Measurements from ENCODE around the gene LEF1. TPM values are rescaled to one million over a fixed set of nuclear protein-coding genes. Genes with fewer than 3 reads are reported as not detected.
"Not testable (repeated sequence)": the region's sequence is repeated elsewhere in the genome, so short reads cannot be mapped to it uniquely, and the experiment has no call there.

LEF1 gene
- total and polyA plus RNA-seq, 4 donors = 0.15 to 19.1 (median 3.1) TPM

DNA sequence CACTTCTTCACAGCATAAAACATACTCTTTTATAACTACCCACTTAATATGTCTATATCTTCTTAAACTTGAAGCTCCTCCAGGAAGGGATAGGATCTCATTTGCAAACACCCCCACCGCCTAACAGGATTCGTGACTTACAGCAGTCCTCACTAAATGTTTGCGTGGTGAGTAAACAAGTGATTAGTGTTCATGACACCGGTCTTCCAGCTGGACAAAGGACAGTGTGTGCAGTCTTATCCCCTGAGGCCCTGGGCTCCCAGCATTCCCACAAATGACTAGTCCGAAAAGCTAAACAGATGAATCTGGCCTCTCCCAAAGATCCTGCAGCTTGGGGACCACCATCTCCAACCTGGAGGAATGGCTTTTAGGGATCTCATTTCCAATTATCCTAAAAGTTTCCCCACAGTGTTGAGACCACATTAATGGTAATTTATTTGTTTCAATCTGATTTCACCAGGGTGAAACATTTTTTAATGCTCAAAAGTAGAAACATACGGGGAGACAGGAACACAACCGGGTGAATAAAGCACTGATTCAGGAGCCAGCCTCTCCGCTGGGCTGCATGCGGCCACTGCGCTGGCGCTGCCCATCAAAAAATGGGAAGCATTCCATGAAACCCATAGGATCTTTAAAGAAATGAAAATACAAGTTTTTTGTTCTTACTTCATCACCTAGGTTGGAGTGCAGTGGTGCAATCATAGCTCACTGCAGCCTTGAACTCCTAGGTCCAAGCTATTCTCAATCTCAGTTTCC lies 109.9 kb downstream of the LEF1 start:
- H3K4me3 ChIP-seq (ENCODE audit: low read length in 2 of 2) = no peak overlapping the region
- no peak for ATAC-seq (ENCODE audit: low FRiP score)
- DNase-seq = no peak
- no peak overlapping the region for H3K27ac ChIP-seq (ENCODE audit: low read depth in 1 of 2, low read length in 2 of 2)
- no peaks in the 10 kb centered on the region for H3K9me3 ChIP-seq (ENCODE audit: control insufficient read depth, low read length)
- 82 to 83% methylated on average over 11 of the region's 11 CpGs for WGBS, 2 donors
- intact Hi-C loops (cut with DNase I) = no loop called here
- no peaks in the 10 kb centered on the region for H3K27me3 ChIP-seq (ENCODE audit: control insufficient read depth in 1 of 2, insufficient read depth in 2 of 2, low read length in 1 of 2)
- H3K36me3 ChIP-seq (ENCODE audit: control insufficient read depth in 1 of 2, insufficient read depth in 2 of 2, low read length in 1 of 2) = no peaks in the 10 kb centered on the region
- H3K4me1 ChIP-seq (ENCODE audit: control insufficient read depth in 1 of 2, insufficient read depth in 2 of 2, low read length in 2 of 2) = no peaks in the 10 kb centered on the region

- no peak overlapping the region for H3K27ac ChIP-seq (ENCODE audit: low read depth in 1 of 2, low read length in 2 of 2)
- intact Hi-C loops (cut with DNase I) = no loop called here
- H3K27me3 ChIP-seq (ENCODE audit: control insufficient read depth in 1 of 2, insufficient read depth in 2 of 2, low read length in 1 of 2) = no peaks in the 10 kb centered on the region
- no peak overlapping the region for H3K4me3 ChIP-seq (ENCODE audit: low read length in 2 of 2)
- no peak for DNase-seq
- ATAC-seq (ENCODE audit: low FRiP score) = no peak
- WGBS, 2 donors = 79% methylated on average over 6 of the region's 6 CpGs
- H3K4me1 ChIP-seq (ENCODE audit: control insufficient read depth in 1 of 2, insufficient read depth in 2 of 2, low read length in 2 of 2) = no peaks in the 10 kb centered on the region
- H3K36me3 ChIP-seq (ENCODE audit: control insufficient read depth in 1 of 2, insufficient read depth in 2 of 2, low read length in 1 of 2) = no peaks in the 10 kb centered on the region
- H3K9me3 ChIP-seq (ENCODE audit: control insufficient read depth, low read length) = no peaks in the 10 kb centered on the region
Observed at GRCh38 chr4:108056418-108056817, 112.3 kb downstream of the LEF1 start.

DNA sequence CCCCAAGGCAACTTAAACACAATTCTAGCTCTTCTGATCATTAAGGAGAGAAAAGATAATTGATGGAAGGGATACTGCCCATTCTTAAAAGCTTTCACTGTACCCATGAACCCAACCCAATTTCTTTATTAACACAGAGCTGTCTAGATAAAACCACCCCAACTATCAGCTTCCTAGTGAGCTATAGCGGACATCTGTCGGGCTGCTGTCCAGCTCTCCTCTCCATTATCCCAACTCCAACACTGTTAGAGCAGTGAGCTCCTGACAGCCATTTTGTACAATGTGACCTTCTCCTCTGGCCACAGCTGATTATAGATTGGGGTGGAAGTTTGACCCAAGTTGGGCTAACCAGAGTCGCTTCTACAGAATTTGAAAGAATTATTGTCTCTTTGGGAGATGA lies 112.9 kb downstream of the LEF1 start:
- Histone ChIP-seq H3K4me1 (ENCODE audit: control insufficient read depth in 1 of 2, insufficient read depth in 2 of 2, low read length in 2 of 2) (no peaks in the 10 kb centered on the region), H3K27ac (ENCODE audit: low read depth in 1 of 2, low read length in 2 of 2) (no peak overlapping the region), H3K9me3 (ENCODE audit: control insufficient read depth, low read length) (no peaks in the 10 kb centered on the region), H3K4me3 (ENCODE audit: low read length in 2 of 2) (no peak overlapping the region), H3K27me3 (ENCODE audit: control insufficient read depth in 1 of 2, insufficient read depth in 2 of 2, low read length in 1 of 2) (no peaks in the 10 kb centered on the region), H3K36me3 (ENCODE audit: control insufficient read depth in 1 of 2, insufficient read depth in 2 of 2, low read length in 1 of 2) (no peaks in the 10 kb centered on the region)
- no peak for DNase-seq
- ATAC-seq (ENCODE audit: low FRiP score) = no peak
- 84 to 85% methylated on average over 3 of the region's 3 CpGs for WGBS, 2 donors
- intact Hi-C loops (cut with DNase I) = no loop called here

DNA sequence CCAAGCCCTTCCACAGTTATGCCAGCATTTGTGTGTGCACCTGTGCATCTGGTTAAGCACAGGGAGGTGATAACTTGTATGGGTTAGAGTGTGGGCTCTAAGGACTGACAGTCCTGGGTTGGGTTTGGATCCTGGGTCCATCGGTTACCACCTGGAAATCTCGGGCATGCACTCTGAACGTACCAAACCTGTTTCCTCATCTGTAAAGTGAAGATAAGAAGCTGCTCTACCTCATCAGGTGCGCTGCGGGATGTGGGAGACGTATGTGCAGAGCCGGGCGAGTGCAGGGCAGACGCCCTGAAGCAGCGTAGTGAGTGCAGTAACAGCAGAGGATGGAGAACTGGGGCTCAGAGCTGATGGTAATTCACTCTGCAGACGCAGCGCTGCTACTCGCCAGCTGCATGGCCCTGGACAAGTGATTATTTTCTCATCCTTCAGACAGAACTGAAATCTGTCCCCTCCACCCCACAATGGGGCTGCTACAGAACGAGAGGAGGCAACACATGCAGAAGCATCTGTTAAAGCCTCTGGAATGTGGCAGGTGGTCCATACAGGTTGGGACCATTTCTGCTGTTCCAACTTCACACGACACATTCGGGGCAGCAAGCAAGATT lies 114.6 kb downstream of the LEF1 start:
- no peaks in the 10 kb centered on the region for H3K36me3 ChIP-seq (ENCODE audit: control insufficient read depth in 1 of 2, insufficient read depth in 2 of 2, low read length in 1 of 2)
- H3K4me3 ChIP-seq (ENCODE audit: low read length in 2 of 2) = no peak overlapping the region
- no peak for DNase-seq
- 93 to 94% methylated on average over 16 of the region's 16 CpGs for WGBS, 2 donors
- no peaks in the 10 kb centered on the region for H3K27me3 ChIP-seq (ENCODE audit: control insufficient read depth in 1 of 2, insufficient read depth in 2 of 2, low read length in 1 of 2)
- intact Hi-C loops (cut with DNase I) = no loop called here
- no peaks in the 10 kb centered on the region for H3K4me1 ChIP-seq (ENCODE audit: control insufficient read depth in 1 of 2, insufficient read depth in 2 of 2, low read length in 2 of 2)
- no peaks in the 10 kb centered on the region for H3K9me3 ChIP-seq (ENCODE audit: control insufficient read depth, low read length)
- H3K27ac ChIP-seq (ENCODE audit: low read depth in 1 of 2, low read length in 2 of 2) = no peak overlapping the region
- ATAC-seq (ENCODE audit: low FRiP score) = no peak

DNA sequence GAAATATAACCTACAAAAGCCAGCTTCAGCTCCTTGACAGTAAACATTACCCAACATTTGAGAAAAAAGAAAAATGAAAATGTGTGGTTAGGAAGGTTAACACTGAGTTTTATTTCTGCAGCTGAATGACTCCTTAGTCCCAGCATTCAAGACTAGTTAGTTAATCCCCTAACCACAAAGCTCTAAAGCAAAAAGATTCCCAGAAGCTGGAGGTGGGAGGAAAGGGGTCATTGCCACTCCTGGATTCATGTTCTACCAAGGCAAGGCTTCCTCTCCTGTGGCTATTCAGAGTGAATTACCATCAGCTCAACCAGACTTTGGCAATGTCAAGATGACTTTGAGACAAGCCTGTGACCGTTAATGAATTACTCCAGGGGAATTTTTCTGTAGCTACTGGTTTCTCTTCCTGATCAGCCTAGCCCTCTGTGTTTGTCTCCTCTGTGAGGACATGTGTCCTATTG lies 115.5 kb downstream of the LEF1 start:
- 83% methylated on average over 1 of the region's 1 CpG for WGBS, 2 donors
- H3K4me1 ChIP-seq (ENCODE audit: control insufficient read depth in 1 of 2, insufficient read depth in 2 of 2, low read length in 2 of 2) = no peaks in the 10 kb centered on the region
- DNase-seq (no peak), ATAC-seq (ENCODE audit: low FRiP score) (no peak)
- H3K27ac ChIP-seq (ENCODE audit: low read depth in 1 of 2, low read length in 2 of 2) = no peak overlapping the region
- H3K36me3 ChIP-seq (ENCODE audit: control insufficient read depth in 1 of 2, insufficient read depth in 2 of 2, low read length in 1 of 2) = no peaks in the 10 kb centered on the region
- no peak overlapping the region for H3K4me3 ChIP-seq (ENCODE audit: low read length in 2 of 2)
- H3K9me3 ChIP-seq (ENCODE audit: control insufficient read depth, low read length) = no peaks in the 10 kb centered on the region
- no peaks in the 10 kb centered on the region for H3K27me3 ChIP-seq (ENCODE audit: control insufficient read depth in 1 of 2, insufficient read depth in 2 of 2, low read length in 1 of 2)
- intact Hi-C loops (cut with DNase I) = no loop called here

GRCh38 chr4:108052558-108053120 lies 116.1 kb downstream of the LEF1 start:
- Histone ChIP-seq H3K4me3 (ENCODE audit: low read length in 2 of 2) (no peak overlapping the region), H3K4me1 (ENCODE audit: control insufficient read depth in 1 of 2, insufficient read depth in 2 of 2, low read length in 2 of 2) (no peaks in the 10 kb centered on the region), H3K9me3 (ENCODE audit: control insufficient read depth, low read length) (no peaks in the 10 kb centered on the region), H3K36me3 (ENCODE audit: control insufficient read depth in 1 of 2, insufficient read depth in 2 of 2, low read length in 1 of 2) (no peaks in the 10 kb centered on the region), H3K27ac (ENCODE audit: low read depth in 1 of 2, low read length in 2 of 2) (no peak overlapping the region), H3K27me3 (ENCODE audit: control insufficient read depth in 1 of 2, insufficient read depth in 2 of 2, low read length in 1 of 2) (no peaks in the 10 kb centered on the region)
- ATAC-seq (ENCODE audit: low FRiP score) (no peak), DNase-seq (no peak)
- 89 to 90% methylated on average over 2 of the region's 2 CpGs for WGBS, 2 donors
- intact Hi-C loops (cut with DNase I) = no loop called here

DNA sequence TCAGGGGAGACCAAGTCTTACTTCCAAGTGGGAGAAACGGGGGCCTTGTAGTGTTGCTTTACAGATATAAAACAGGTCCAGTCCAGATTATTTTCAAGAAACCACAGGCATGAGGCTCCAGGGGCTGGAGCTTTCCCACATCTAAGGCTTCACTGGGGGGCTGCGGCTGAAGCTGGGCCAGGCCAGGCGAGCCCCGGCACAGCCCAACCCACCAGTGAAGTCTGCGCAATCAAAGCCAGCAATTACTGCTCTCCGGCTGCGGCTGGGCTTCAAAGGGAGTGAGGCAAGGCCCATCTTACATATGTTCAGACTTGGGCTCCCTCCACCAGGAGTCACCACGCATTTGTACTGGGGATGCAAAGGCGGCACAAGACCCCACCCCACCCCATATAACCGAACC lies 117.4 kb downstream of the LEF1 start:
- no peak for ATAC-seq (ENCODE audit: low FRiP score)
- Histone ChIP-seq H3K4me3 (ENCODE audit: low read length in 2 of 2) (no peak overlapping the region), H3K36me3 (ENCODE audit: control insufficient read depth in 1 of 2, insufficient read depth in 2 of 2, low read length in 1 of 2) (no peaks in the 10 kb centered on the region), H3K27ac (ENCODE audit: low read depth in 1 of 2, low read length in 2 of 2) (no peak overlapping the region), H3K27me3 (ENCODE audit: control insufficient read depth in 1 of 2, insufficient read depth in 2 of 2, low read length in 1 of 2) (no peaks in the 10 kb centered on the region), H3K9me3 (ENCODE audit: control insufficient read depth, low read length) (no peaks in the 10 kb centered on the region), H3K4me1 (ENCODE audit: control insufficient read depth in 1 of 2, insufficient read depth in 2 of 2, low read length in 2 of 2) (no peaks in the 10 kb centered on the region)
- DNase-seq = no peak
- 88 to 89% methylated on average over 10 of the region's 10 CpGs for WGBS, 2 donors
- intact Hi-C loops (cut with DNase I) = no loop called here

DNA sequence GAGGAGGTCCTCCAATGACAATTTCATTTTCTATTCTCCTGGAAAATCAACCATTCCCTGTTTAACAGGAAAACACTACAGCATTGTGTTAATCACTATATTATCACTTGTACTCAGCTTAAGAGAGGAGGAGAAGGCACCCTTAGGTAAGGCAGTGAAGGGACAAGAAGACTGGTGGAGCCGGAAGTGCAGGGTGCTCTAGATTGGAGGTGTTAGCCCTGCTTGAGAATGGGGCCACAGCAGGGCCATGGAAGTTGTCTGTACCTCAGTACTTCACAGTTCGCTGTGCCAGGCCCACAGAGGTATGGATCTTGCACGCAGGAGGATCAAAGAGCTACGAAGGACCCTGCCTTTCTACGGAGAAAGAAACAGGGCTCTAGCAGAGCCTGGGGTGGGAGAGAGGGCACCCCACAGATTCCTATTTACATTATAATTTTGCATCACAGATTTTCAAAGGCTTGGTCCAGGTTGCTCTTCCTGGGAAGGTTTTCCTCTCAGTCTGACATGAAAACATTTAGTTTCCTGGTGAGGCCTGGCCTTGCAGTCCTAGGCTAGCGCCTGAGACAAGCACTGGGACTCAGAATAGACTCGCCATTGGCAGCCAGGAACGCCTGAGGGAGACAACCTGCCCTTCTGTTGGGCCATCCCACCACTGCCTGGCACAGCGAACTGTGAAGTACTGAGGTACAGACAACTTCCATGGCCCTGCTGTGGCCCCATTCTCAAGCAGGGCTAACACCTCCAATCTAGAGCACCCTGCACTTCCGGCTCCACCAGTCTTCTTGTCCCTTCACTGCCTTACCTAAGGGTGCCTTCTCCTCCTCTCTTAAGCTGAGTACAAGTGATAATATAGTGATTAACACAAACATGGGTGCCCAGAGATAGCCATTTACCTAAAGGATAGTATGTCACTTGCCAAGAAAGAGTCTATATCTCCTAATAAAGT lies 118.3 kb downstream of the LEF1 start:
- DNase-seq; intact Hi-C loops (cut with DNase I); H3K9me3 ChIP-seq (ENCODE audit: control insufficient read depth, low read length); H3K36me3 ChIP-seq (ENCODE audit: control insufficient read depth in 1 of 2, insufficient read depth in 2 of 2, low read length in 1 of 2); H3K27me3 ChIP-seq (ENCODE audit: control insufficient read depth in 1 of 2, insufficient read depth in 2 of 2, low read length in 1 of 2); H3K4me1 ChIP-seq (ENCODE audit: control insufficient read depth in 1 of 2, insufficient read depth in 2 of 2, low read length in 2 of 2); H3K4me3 ChIP-seq (ENCODE audit: low read length in 2 of 2); H3K27ac ChIP-seq (ENCODE audit: low read depth in 1 of 2, low read length in 2 of 2); ATAC-seq (ENCODE audit: low FRiP score): not testable (repeated sequence)
- 92 to 93% methylated on average over 8 of the region's 10 CpGs for WGBS, 2 donors
